Liver (tissue), 9 donors: ENCODE results near the gene PRSS16. TPM values are rescaled to one million over a fixed set of nuclear protein-coding genes. Genes with fewer than 3 reads are reported as not detected.

Experiments
- DNase-seq: peaks from one replicate; pipeline ENCODE4 v3.0.0-alpha.2; 2017; ENCODE audit warnings: low spot score
- H3K27ac ChIP-seq, 2 donors: one replicate each; pipeline ENCODE4 v1.7.0; 2013; ENCODE audit warnings: inconsistent platforms in 2 of 2, low read length in 2 of 2, control low read depth in 1 of 2, low read depth in 1 of 2, mild to moderate bottlenecking in 1 of 2
- H3K27me3 ChIP-seq, 4 donors: one replicate each; pipeline versions ENCODE4 v1.6.1 to v1.7.0; 2013; ENCODE audit warnings: low read length in 3 of 4, inconsistent platforms in 1 of 4, mild to moderate bottlenecking in 1 of 4, moderate library complexity in 1 of 4; ENCODE audit not compliant: control insufficient read depth in 4 of 4, insufficient read depth in 4 of 4
- H3K36me3 ChIP-seq, 4 donors: one replicate each; pipeline versions ENCODE4 v1.6.1 to v1.7.0; 2013; ENCODE audit warnings: low read length in 3 of 4, mild to moderate bottlenecking in 3 of 4, low read depth in 1 of 4, moderate library complexity in 1 of 4; ENCODE audit not compliant: control insufficient read depth in 4 of 4, insufficient read depth in 3 of 4
- H3K4me1 ChIP-seq, 4 donors: one replicate each; pipeline versions ENCODE4 v1.6.1 to v1.7.0; 2013; ENCODE audit warnings: low read length in 3 of 4, mild to moderate bottlenecking in 3 of 4, moderate library complexity in 1 of 4; ENCODE audit not compliant: control insufficient read depth in 4 of 4, insufficient read depth in 4 of 4
- H3K4me3 ChIP-seq, 3 donors: one replicate each; pipeline versions ENCODE4 v1.6.1 to v1.7.0; 2013; ENCODE audit warnings: low read length in 3 of 3, control low read depth in 1 of 3, low read depth in 1 of 3, mild to moderate bottlenecking in 1 of 3
- H3K9ac ChIP-seq, 2 donors: one replicate each; pipeline ENCODE4 v1.7.0; 2013; ENCODE audit warnings: low read length in 2 of 2, mild to moderate bottlenecking in 2 of 2, moderate library complexity in 2 of 2, control low read depth in 1 of 2, low read depth in 1 of 2
- H3K9me3 ChIP-seq, 4 donors: one replicate each; pipeline versions ENCODE4 v1.6.1 to v1.7.0; 2013; ENCODE audit warnings: low read length in 3 of 4; ENCODE audit not compliant: control insufficient read depth in 4 of 4
- ATF3 ChIP-seq: IDR thresholded peaks from 2 replicates; pipeline ENCODE4 v1.6.1; 2016; ENCODE audit warnings: antibody characterized with exemption
- CTCF ChIP-seq: fragments of 150-350 bp; IDR thresholded peaks from 2 replicates; pipeline ENCODE4 v1.5.1; 2017; ENCODE audit warnings: improper control_type of control experiment, low read depth, low read length; ENCODE audit not compliant: missing input control
- MAX ChIP-seq: IDR thresholded peaks from 2 replicates; pipeline ENCODE4 v1.6.1; 2016; ENCODE audit warnings: antibody characterized with exemption
- WGBS: extraction: QIAGEN DNeasy Blood & Tissue Kit; methylation state at CpG from one replicate; pipeline ENCODE4 v1.1.7; 2013; 5-methylcytosine and 5-hydroxymethylcytosine counted together
- polyA plus RNA-seq, 2 donors: library from polyadenylated mRNA; stranded (reverse) in 1 of 2; unstranded in 1 of 2; fragments of 200-250 nt in 1 of 2; fragments of >200 nt in 1 of 2; fragmentation: Nextera tagmentation in 1 of 2; extraction: Ambion mirVana in 1 of 2; gene quantifications; one replicate each; pipeline versions ENCODE4 v1.2.1 to v1.2.3, GENCODE V29; 2013 to 2015
- total RNA-seq, 2 donors: library from RNA; depleted of rRNA; stranded (reverse); fragments of >200 nt; gene quantifications; one replicate each; pipeline ENCODE4 v1.2.3, GENCODE V29; 2014
- donor health status: healthy.
- donor health status: healthy.
- donor health status: healthy.
- donor health status: healthy.
- donor health status: healthy.

PRSS16 gene
- total and polyA plus RNA-seq, 4 donors: 0.06 to 0.42 TPM; not detected in 2

- TF ChIP-seq ATF3: no peak
These were observed 50.6 kb downstream of the PRSS16 start (continued) for GRCh38 chr6:27297857-27298730.

GRCh38 chr6:27303613-27304272 lies 56.2 kb downstream of the PRSS16 start:
- TF ChIP-seq CTCF (no peak), MAX (no peak)
- Histone ChIP-seq H3K27ac (no peak overlapping the region), H3K9me3 (peaks cover 3 to 10% (median 4%) of the 10 kb centered on the region in 4 donors), H3K4me1 (no peaks in the 10 kb centered on the region), H3K27me3 (peaks cover 2 to 18% (median 12%) of the 10 kb centered on the region in 4 donors), H3K4me3 (no peak overlapping the region), H3K36me3 (no peaks in the 10 kb centered on the region), H3K9ac (no peak overlapping the region)
- no peak for DNase-seq
- 40% methylated on average over 16 of the region's 16 CpGs for WGBS

Other genes with a start within 250 kb of the PRSS16 start
- not detected for gene POM121L2, start 64.6 kb downstream of the PRSS16 start, total RNA-seq
- not detected for gene POM121L2, start 64.6 kb downstream of the PRSS16 start, polyA plus RNA-seq
- gene ZNF391, start 141.1 kb downstream of the PRSS16 start, total RNA-seq: under 1 TPM; 0.17 to 0.37 TPM
- gene ZNF391, start 141.1 kb downstream of the PRSS16 start, polyA plus RNA-seq: under 1 TPM; 0.14 to 0.61 TPM
- gene ZNF184, start 225.4 kb downstream of the PRSS16 start, total RNA-seq: 1 to 10 TPM; 2.3 to 4.4 TPM
- under 1 TPM; 0.80 to 0.89 TPM for gene ZNF184, start 225.4 kb downstream of the PRSS16 start, polyA plus RNA-seq